T-helper 1 cell treated with Interleukin-12 subunit alpha and Interleukin-12 subunit beta and Interleukin-4 antibody, amounts not matched to agents 30 μg/mL and 1 μg/mL, for 36 hours (primary cell): Measurements from ENCODE around the gene MAP3K2.
A peak's percentile ranks its signal among the peaks of the same experiment; 100 is the strongest.

Source experiments
- H3K27ac Mint-ChIP-seq: one replicate; pipeline ENCODE4 v1.8.0; 2021; ENCODE audit warnings: mild to moderate bottlenecking, mixed read lengths
- H3K27me3 Mint-ChIP-seq: one replicate; pipeline ENCODE4 v1.8.0; 2021; ENCODE audit warnings: low read depth, mixed read lengths
- H3K36me3 Mint-ChIP-seq: one replicate; pipeline ENCODE4 v1.8.0; 2021; ENCODE audit warnings: low read depth, mixed read lengths
- H3K4me1 Mint-ChIP-seq: one replicate; pipeline ENCODE4 v1.8.0; 2021; ENCODE audit warnings: low read depth, mixed read lengths
- H3K4me3 Mint-ChIP-seq: one replicate; pipeline ENCODE4 v1.8.0; 2021; ENCODE audit warnings: mild to moderate bottlenecking, moderate library complexity, mixed read lengths
- H3K9me3 Mint-ChIP-seq: one replicate; pipeline ENCODE4 v1.8.0; 2021; ENCODE audit warnings: mixed read lengths

MAP3K2 gene

GRCh38 chr2:127387655-127388422 is at the start of gene MAP3K2:
MAP3K2 (minus strand) TSS chr2:127387975; CDS start chr2:127343129, 44,846 bp downstream.
- peaks cover 3% of the 10 kb centered on the region for H3K36me3 Mint-ChIP-seq
- H3K4me1 Mint-ChIP-seq: peaks cover 52% of the 10 kb centered on the region
- H3K4me3 Mint-ChIP-seq: peak within 1 kb of the TSS; percentile 93
- no peaks in the 10 kb centered on the region for H3K27me3 Mint-ChIP-seq
- peak within 1 kb of the TSS; percentile 95 for H3K27ac Mint-ChIP-seq
- no peaks in the 10 kb centered on the region for H3K9me3 Mint-ChIP-seq

- Mint-ChIP-seq H3K36me3 (no peaks in the 10 kb centered on the region), H3K4me3 (no peak overlapping the region), H3K9me3 (peaks cover 5% of the 10 kb centered on the region), H3K27me3 (no peaks in the 10 kb centered on the region), H3K4me1 (no peaks in the 10 kb centered on the region), H3K27ac (no peak overlapping the region)
These were observed 49.3 kb upstream of the MAP3K2 start for GRCh38 chr2:127437056-127437455.

- H3K36me3 Mint-ChIP-seq: no peaks in the 10 kb centered on the region
- no peaks in the 10 kb centered on the region for H3K4me1 Mint-ChIP-seq
- H3K4me3 Mint-ChIP-seq: no peak overlapping the region
- no peak overlapping the region for H3K27ac Mint-ChIP-seq
- H3K27me3 Mint-ChIP-seq: no peaks in the 10 kb centered on the region
- H3K9me3 Mint-ChIP-seq: no peaks in the 10 kb centered on the region
These were observed 46.7 kb upstream of the MAP3K2 start for GRCh38 chr2:127434515-127434914.

- Mint-ChIP-seq H3K4me3 (no peak overlapping the region), H3K27ac (no peak overlapping the region), H3K9me3 (no peaks in the 10 kb centered on the region), H3K36me3 (no peaks in the 10 kb centered on the region), H3K27me3 (no peaks in the 10 kb centered on the region), H3K4me1 (no peaks in the 10 kb centered on the region)
These were observed 43.7 kb upstream of the MAP3K2 start for GRCh38 chr2:127431408-127432023.

GRCh38 chr2:127429844-127430425 is 42.2 kb upstream of the MAP3K2 start:
- H3K9me3 Mint-ChIP-seq: no peaks in the 10 kb centered on the region
- no peaks in the 10 kb centered on the region for H3K36me3 Mint-ChIP-seq
- H3K4me1 Mint-ChIP-seq: no peaks in the 10 kb centered on the region
- H3K27ac Mint-ChIP-seq: no peak overlapping the region
- H3K27me3 Mint-ChIP-seq: peaks cover 9% of the 10 kb centered on the region
- H3K4me3 Mint-ChIP-seq: no peak overlapping the region

- Mint-ChIP-seq H3K27ac (no peak overlapping the region), H3K9me3 (no peaks in the 10 kb centered on the region), H3K36me3 (no peaks in the 10 kb centered on the region), H3K4me3 (no peak overlapping the region), H3K27me3 (peaks cover 13% of the 10 kb centered on the region), H3K4me1 (no peaks in the 10 kb centered on the region)
These were observed 41.5 kb upstream of the MAP3K2 start for GRCh38 chr2:127429291-127429690.

- Mint-ChIP-seq H3K27ac (no peak overlapping the region), H3K36me3 (no peaks in the 10 kb centered on the region)
These were observed 41.0 kb upstream of the MAP3K2 start for GRCh38 chr2:127428815-127429109.

GRCh38 chr2:127428057-127428814 is 40.5 kb upstream of the MAP3K2 start:
- no peaks in the 10 kb centered on the region for H3K9me3 Mint-ChIP-seq
- H3K36me3 Mint-ChIP-seq: no peaks in the 10 kb centered on the region
- no peak overlapping the region for H3K27ac Mint-ChIP-seq
- no peak overlapping the region for H3K4me3 Mint-ChIP-seq
- peaks cover 23% of the 10 kb centered on the region for H3K27me3 Mint-ChIP-seq
- no peaks in the 10 kb centered on the region for H3K4me1 Mint-ChIP-seq

More at GRCh38 chr2:127428815-127429109, 41.0 kb upstream of the MAP3K2 start:
- Mint-ChIP-seq H3K4me3 (no peak overlapping the region), H3K4me1 (no peaks in the 10 kb centered on the region), H3K9me3 (no peaks in the 10 kb centered on the region), H3K27me3 (peaks cover 18% of the 10 kb centered on the region)

GRCh38 chr2:127427376-127428056 is 39.7 kb upstream of the MAP3K2 start:
- Mint-ChIP-seq H3K4me3 (no peak overlapping the region), H3K4me1 (peaks cover 1% of the 10 kb centered on the region), H3K36me3 (no peaks in the 10 kb centered on the region), H3K27ac (no peak overlapping the region), H3K9me3 (no peaks in the 10 kb centered on the region), H3K27me3 (peaks cover 23% of the 10 kb centered on the region)

- H3K4me1 Mint-ChIP-seq: peaks cover 1% of the 10 kb centered on the region
- no peaks in the 10 kb centered on the region for H3K36me3 Mint-ChIP-seq
- peaks cover 31% of the 10 kb centered on the region for H3K27me3 Mint-ChIP-seq
- H3K9me3 Mint-ChIP-seq: no peaks in the 10 kb centered on the region
- no peak overlapping the region for H3K27ac Mint-ChIP-seq
- H3K4me3 Mint-ChIP-seq: no peak overlapping the region
These were observed 39.0 kb upstream of the MAP3K2 start for GRCh38 chr2:127426501-127427354.

- Mint-ChIP-seq H3K27me3 (peaks cover 40% of the 10 kb centered on the region), H3K4me1 (peaks cover 1% of the 10 kb centered on the region), H3K4me3 (no peak overlapping the region), H3K27ac (no peak overlapping the region), H3K9me3 (no peaks in the 10 kb centered on the region), H3K36me3 (no peaks in the 10 kb centered on the region)
These were observed 38.0 kb upstream of the MAP3K2 start for GRCh38 chr2:127425540-127426490.

- no peaks in the 10 kb centered on the region for H3K9me3 Mint-ChIP-seq
- H3K27ac Mint-ChIP-seq: no peak overlapping the region
- H3K4me1 Mint-ChIP-seq: peaks cover 1% of the 10 kb centered on the region
- peaks cover 47% of the 10 kb centered on the region for H3K27me3 Mint-ChIP-seq
- no peak overlapping the region for H3K4me3 Mint-ChIP-seq
- H3K36me3 Mint-ChIP-seq: no peaks in the 10 kb centered on the region
These were observed 37.1 kb upstream of the MAP3K2 start for GRCh38 chr2:127424598-127425520.
